Stomach (tissue), 4 donors: Measurements from ENCODE around the gene DQX1.

Experiments used
- POLR2A ChIP-seq, 4 donors: fragments of 450-650 bp; IDR thresholded peaks; one replicate each; pipeline ENCODE4 v1.6.1; 2016; ENCODE audit warnings: antibody characterized with exemption in 4 of 4, control low read depth in 2 of 4, mild to moderate bottlenecking in 1 of 4, moderate library complexity in 1 of 4
- POLR2AphosphoS5 ChIP-seq, 3 donors: sonication (generic); formaldehyde crosslinking; IDR thresholded peaks; one replicate each; pipeline ENCODE4 v1.6.1; 2016; ENCODE audit warnings: antibody characterized with exemption in 3 of 3
- TF ChIP-seq, protein P1 (sequence below), 7 experiments: fragments of 450-650 bp in 4 of 7; fragments of 200-600 bp in 3 of 7; sonication (generic) in 3 of 7; IDR thresholded peaks; one replicate each; pipeline ENCODE4 v1.5.1; 2016 to 2019; ENCODE audit warnings: antibody characterized with exemption in 7 of 7, control low read depth in 2 of 7, mild to moderate bottlenecking in 1 of 7

DNA sequence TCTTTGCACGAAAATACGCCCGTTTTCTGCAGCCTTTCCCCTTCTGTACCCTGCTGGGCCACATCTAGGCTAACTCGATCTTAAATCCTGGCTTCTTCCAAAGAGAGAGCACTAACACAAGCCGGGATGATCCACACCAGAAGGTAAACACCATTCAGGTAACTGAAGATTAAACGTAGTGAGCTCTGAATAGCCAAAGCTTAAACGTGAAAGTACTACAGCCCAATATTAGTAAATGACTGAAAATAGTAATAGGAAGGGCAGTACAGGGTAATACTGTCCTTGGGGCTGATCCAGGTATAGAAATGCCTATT, 53.1 kb downstream of the DQX1 start:
- no peak for TF ChIP-seq POLR2A (IDR thresholded peaks at IDR 0.05)
- TF ChIP-seq, protein P1, sequence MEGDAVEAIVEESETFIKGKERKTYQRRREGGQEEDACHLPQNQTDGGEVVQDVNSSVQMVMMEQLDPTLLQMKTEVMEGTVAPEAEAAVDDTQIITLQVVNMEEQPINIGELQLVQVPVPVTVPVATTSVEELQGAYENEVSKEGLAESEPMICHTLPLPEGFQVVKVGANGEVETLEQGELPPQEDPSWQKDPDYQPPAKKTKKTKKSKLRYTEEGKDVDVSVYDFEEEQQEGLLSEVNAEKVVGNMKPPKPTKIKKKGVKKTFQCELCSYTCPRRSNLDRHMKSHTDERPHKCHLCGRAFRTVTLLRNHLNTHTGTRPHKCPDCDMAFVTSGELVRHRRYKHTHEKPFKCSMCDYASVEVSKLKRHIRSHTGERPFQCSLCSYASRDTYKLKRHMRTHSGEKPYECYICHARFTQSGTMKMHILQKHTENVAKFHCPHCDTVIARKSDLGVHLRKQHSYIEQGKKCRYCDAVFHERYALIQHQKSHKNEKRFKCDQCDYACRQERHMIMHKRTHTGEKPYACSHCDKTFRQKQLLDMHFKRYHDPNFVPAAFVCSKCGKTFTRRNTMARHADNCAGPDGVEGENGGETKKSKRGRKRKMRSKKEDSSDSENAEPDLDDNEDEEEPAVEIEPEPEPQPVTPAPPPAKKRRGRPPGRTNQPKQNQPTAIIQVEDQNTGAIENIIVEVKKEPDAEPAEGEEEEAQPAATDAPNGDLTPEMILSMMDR (IDR thresholded peaks at IDR 0.05) = no peak
- TF ChIP-seq POLR2AphosphoS5 (IDR thresholded peaks at IDR 0.05) = no peak
